SK-N-SH (cell line): ENCODE results near the gene ALDH4A1.

Source experiments
- CTCF ChIP-seq: fragments of 200-600 bp; sonication (generic); IDR thresholded peaks from 2 replicates; pipeline ENCODE4 v1.6.1; 2017; ENCODE audit warnings: antibody characterized with exemption, mild to moderate bottlenecking, moderate library complexity
- GABPA ChIP-seq: IDR thresholded peaks from 2 replicates; pipeline ENCODE4 v1.4.0; 2012; ENCODE audit warnings: low read depth, mild to moderate bottlenecking
- RAD21 ChIP-seq: IDR thresholded peaks from 2 replicates; pipeline ENCODE4 v1.6.1; 2012; ENCODE audit warnings: mild to moderate bottlenecking, low read length
- USF1 ChIP-seq: IDR thresholded peaks from 2 replicates; pipeline ENCODE4 v1.4.0; 2012; ENCODE audit warnings: low read depth, borderline replicate concordance
- TF ChIP-seq, protein P1 (sequence below): IDR thresholded peaks from 2 replicates; pipeline ENCODE4 v1.4.0; 2012; ENCODE audit warnings: low read depth

DNA sequence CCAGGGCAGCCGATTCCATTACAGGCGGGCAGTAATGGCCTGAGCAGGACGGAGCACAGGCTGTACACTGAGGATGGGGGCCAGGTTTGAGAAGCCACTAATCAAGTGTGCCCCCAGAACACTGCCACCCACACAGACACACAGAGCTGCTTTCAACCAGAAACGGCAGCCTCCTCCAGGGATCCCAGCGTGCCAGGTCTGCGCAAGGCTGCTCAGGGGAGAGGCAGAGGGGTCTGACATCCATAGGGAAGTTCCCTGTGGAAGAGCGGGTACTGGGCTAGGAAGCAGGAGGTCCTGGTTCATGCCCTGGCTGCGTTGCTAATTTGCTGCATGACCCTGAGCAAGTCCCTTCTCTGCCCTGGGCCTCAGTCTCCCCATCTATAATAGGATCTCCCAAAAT is 26.1 kb upstream of the ALDH4A1 start:
- TF ChIP-seq CTCF (no peak), GABPA (no peak), USF1 (no peak), RAD21 (no peak)
- TF ChIP-seq, protein P1, sequence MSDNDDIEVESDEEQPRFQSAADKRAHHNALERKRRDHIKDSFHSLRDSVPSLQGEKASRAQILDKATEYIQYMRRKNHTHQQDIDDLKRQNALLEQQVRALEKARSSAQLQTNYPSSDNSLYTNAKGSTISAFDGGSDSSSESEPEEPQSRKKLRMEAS, result no peak
